ENCODE results near the gene UNC13D.
"Not testable (repeated sequence)": the region's sequence is repeated elsewhere in the genome, so short reads cannot be mapped to it uniquely, and the experiment has no call there.

Gene UNC13D

GRCh38 chr17:75888484-75888883 lies 44.3 kb upstream of the UNC13D start:
- Histone ChIP-seq H2AFZ (ENCODE audit: low read depth, low read length, severe bottlenecking) (no peak overlapping the region), H3K27ac (ENCODE audit: low read depth, low read length) (no peak overlapping the region), H3K27me3 (ENCODE audit: low read length) (no peaks in the 10 kb centered on the region), H3K36me3 (ENCODE audit: low read length) (no peaks in the 10 kb centered on the region), H3K9me3 (ENCODE audit: insufficient read depth, low read length) (no peaks in the 10 kb centered on the region), H3K9me2 (replicated peaks; ENCODE audit: insufficient read depth, low read length) (no peaks in the 10 kb centered on the region), H4K20me1 (ENCODE audit: low read depth, low read length) (no peaks in the 10 kb centered on the region), H3F3A (ENCODE audit: insufficient read depth) (no peaks in the 10 kb centered on the region), H3K4me3 (ENCODE audit: insufficient read depth, low read length, poor library complexity, severe bottlenecking) (no peak overlapping the region), H3K79me2 (ENCODE audit: insufficient read depth, low read length) (no peaks in the 10 kb centered on the region), H3K9ac (ENCODE audit: low read length) (no peak overlapping the region), H3K4me2 (ENCODE audit: low read depth, low read length, poor library complexity, severe bottlenecking) (no peak overlapping the region)
- TF ChIP-seq EZH2phosphoT487 (conservative IDR thresholded peaks at IDR 0.05; ENCODE audit: low read length) (no peak), CTCF (IDR thresholded peaks at IDR 0.05; ENCODE audit: insufficient read depth, low read length, poor library complexity, severe bottlenecking) (no peak)

GRCh38 chr17:75885860-75886259 lies 41.7 kb upstream of the UNC13D start:
- not testable (repeated sequence) for H3F3A ChIP-seq (ENCODE audit: insufficient read depth); H3K27me3 ChIP-seq (ENCODE audit: low read length); H3K4me2 ChIP-seq (ENCODE audit: low read depth, low read length, poor library complexity, severe bottlenecking); H3K36me3 ChIP-seq (ENCODE audit: low read length); H2AFZ ChIP-seq (ENCODE audit: low read depth, low read length, severe bottlenecking); H3K4me3 ChIP-seq (ENCODE audit: insufficient read depth, low read length, poor library complexity, severe bottlenecking); H3K9me2 ChIP-seq (replicated peaks; ENCODE audit: insufficient read depth, low read length); H3K27ac ChIP-seq (ENCODE audit: low read depth, low read length); H3K79me2 ChIP-seq (ENCODE audit: insufficient read depth, low read length); H4K20me1 ChIP-seq (ENCODE audit: low read depth, low read length); H3K9me3 ChIP-seq (ENCODE audit: insufficient read depth, low read length); H3K9ac ChIP-seq (ENCODE audit: low read length)

GRCh38 chr17:75885431-75885830 lies 41.2 kb upstream of the UNC13D start:
- H3F3A ChIP-seq (ENCODE audit: insufficient read depth), result no peaks in the 10 kb centered on the region
- H3K79me2 ChIP-seq (ENCODE audit: insufficient read depth, low read length), result no peaks in the 10 kb centered on the region
- H3K4me2 ChIP-seq (ENCODE audit: low read depth, low read length, poor library complexity, severe bottlenecking), result no peak overlapping the region
- H3K9me2 ChIP-seq (replicated peaks; ENCODE audit: insufficient read depth, low read length), result no peaks in the 10 kb centered on the region
- H2AFZ ChIP-seq (ENCODE audit: low read depth, low read length, severe bottlenecking), result no peak overlapping the region
- H3K27me3 ChIP-seq (ENCODE audit: low read length), result no peaks in the 10 kb centered on the region
- TF ChIP-seq CTCF (IDR thresholded peaks at IDR 0.05; ENCODE audit: insufficient read depth, low read length, poor library complexity, severe bottlenecking), result no peak
- TF ChIP-seq EZH2phosphoT487 (conservative IDR thresholded peaks at IDR 0.05; ENCODE audit: low read length), result no peak
- no peaks in the 10 kb centered on the region for H3K9me3 ChIP-seq (ENCODE audit: insufficient read depth, low read length)
- H3K4me3 ChIP-seq (ENCODE audit: insufficient read depth, low read length, poor library complexity, severe bottlenecking), result no peak overlapping the region
- H3K9ac ChIP-seq (ENCODE audit: low read length), result no peak overlapping the region
- no peaks in the 10 kb centered on the region for H4K20me1 ChIP-seq (ENCODE audit: low read depth, low read length)
- no peaks in the 10 kb centered on the region for H3K36me3 ChIP-seq (ENCODE audit: low read length)
- no peak overlapping the region for H3K27ac ChIP-seq (ENCODE audit: low read depth, low read length)

GRCh38 chr17:75881678-75882454 lies 37.7 kb upstream of the UNC13D start:
- H3K9ac ChIP-seq (ENCODE audit: low read length), result no peak overlapping the region
- no peaks in the 10 kb centered on the region for H3K9me3 ChIP-seq (ENCODE audit: insufficient read depth, low read length)
- H3K4me3 ChIP-seq (ENCODE audit: insufficient read depth, low read length, poor library complexity, severe bottlenecking), result no peak overlapping the region
- no peak overlapping the region for H2AFZ ChIP-seq (ENCODE audit: low read depth, low read length, severe bottlenecking)
- H3K27ac ChIP-seq (ENCODE audit: low read depth, low read length), result no peak overlapping the region
- no peaks in the 10 kb centered on the region for H3K27me3 ChIP-seq (ENCODE audit: low read length)
- no peaks in the 10 kb centered on the region for H3K36me3 ChIP-seq (ENCODE audit: low read length)
- no peaks in the 10 kb centered on the region for H3K79me2 ChIP-seq (ENCODE audit: insufficient read depth, low read length)
- TF ChIP-seq CTCF (IDR thresholded peaks at IDR 0.05; ENCODE audit: insufficient read depth, low read length, poor library complexity, severe bottlenecking) (no peak), EZH2phosphoT487 (conservative IDR thresholded peaks at IDR 0.05; ENCODE audit: low read length) (no peak)
- no peaks in the 10 kb centered on the region for H3K9me2 ChIP-seq (replicated peaks; ENCODE audit: insufficient read depth, low read length)
- H3K4me2 ChIP-seq (ENCODE audit: low read depth, low read length, poor library complexity, severe bottlenecking), result no peak overlapping the region
- H4K20me1 ChIP-seq (ENCODE audit: low read depth, low read length), result no peaks in the 10 kb centered on the region
- no peaks in the 10 kb centered on the region for H3F3A ChIP-seq (ENCODE audit: insufficient read depth)
